Right renal cortex interstitium (tissue), 3 donors: ENCODE measurements around the gene PAK6. TPM values are rescaled to one million over a fixed set of nuclear protein-coding genes. Genes with fewer than 3 reads are reported as not detected.

Experiments used
- DNase-seq, 3 donors: peaks; one replicate each; pipeline ENCODE4 v3.0.0-alpha.2; 2013; ENCODE audit warnings: low read depth in 3 of 3, low spot score in 2 of 3
- polyA plus RNA-seq, 3 donors: library from polyadenylated mRNA; unstranded; fragments of 120-200 nt; gene quantifications; one replicate each; pipeline ENCODE4 v1.2.1, GENCODE V29; 2013; ENCODE audit not compliant: insufficient read length in 3 of 3

Gene PAK6
- 1 to 10 TPM; 5.5 to 5.8 (median 5.5) TPM for polyA plus RNA-seq

- peak in 1 of 3 donors; percentile 33 for DNase-seq
Measured at GRCh38 chr15:40238532-40239403, at the start of gene PAK6. Gene PAK6, plus strand, starts transcription at chr15:40239063. Its CDS starts 25,723 bp downstream, at chr15:40264786.

GRCh38 chr15:40190591-40190990, 48.3 kb upstream of the PAK6 start:
- no peak for DNase-seq

- DNase-seq: no peak
Measured at GRCh38 chr15:40192942-40193341, 45.9 kb upstream of the PAK6 start.

- DNase-seq: no peak
Measured at GRCh38 chr15:40197434-40197833, 41.4 kb upstream of the PAK6 start.

GRCh38 chr15:40198355-40199085, 40.3 kb upstream of the PAK6 start:
- no peak for DNase-seq

- DNase-seq: no peak
Measured at GRCh38 chr15:40204100-40204499, 34.8 kb upstream of the PAK6 start.

- peak; percentile 64 to 74 (median 64) for DNase-seq
Measured at GRCh38 chr15:40217166-40217824, 21.6 kb upstream of the PAK6 start.

- no peak for DNase-seq
Measured at GRCh38 chr15:40219801-40220200, 19.1 kb upstream of the PAK6 start.

GRCh38 chr15:40222131-40222530, 16.7 kb upstream of the PAK6 start:
- no peak for DNase-seq

GRCh38 chr15:40226736-40227135, 12.1 kb upstream of the PAK6 start:
- DNase-seq: no peak

- DNase-seq: no peak
Measured at GRCh38 chr15:40229316-40229715, 9.5 kb upstream of the PAK6 start.

- no peak for DNase-seq
Measured at GRCh38 chr15:40229956-40230355, 8.9 kb upstream of the PAK6 start.

- DNase-seq: no peak
Measured at GRCh38 chr15:40232625-40233070, 6.2 kb upstream of the PAK6 start.

GRCh38 chr15:40233727-40234577, 4.9 kb upstream of the PAK6 start:
- DNase-seq: no peak

- no peak for DNase-seq
Measured at GRCh38 chr15:40234783-40235182, 4.1 kb upstream of the PAK6 start.

- DNase-seq: no peak
Measured at GRCh38 chr15:40235201-40235885, 3.5 kb upstream of the PAK6 start.

- no peak for DNase-seq
Measured at GRCh38 chr15:40239404-40239692, 485 bp downstream of the PAK6 start.

- DNase-seq: no peak
Measured at GRCh38 chr15:40239693-40240618, 1.1 kb downstream of the PAK6 start.
